Thymus (tissue), 11 donors: ENCODE measurements around the gene IQCE. TPM values are rescaled to one million over a fixed set of nuclear protein-coding genes. Genes with fewer than 3 reads are reported as not detected.
A peak's percentile ranks its signal among the peaks of the same experiment; 100 is the strongest.

Source experiments
- DNase-seq, 9 donors: peaks; one replicate each; pipeline ENCODE4 v3.0.0-alpha.2; 2013; ENCODE audit warnings: low spot score in 9 of 9, low read depth in 6 of 9, missing footprints in 1 of 9
- H3K27ac ChIP-seq, 2 donors: one replicate each; pipeline ENCODE4 v1.5.1; 2013; ENCODE audit warnings: control low read depth in 1 of 2, low read depth in 1 of 2, low read length in 1 of 2, mild to moderate bottlenecking in 1 of 2, moderate library complexity in 1 of 2
- H3K27me3 ChIP-seq, 2 donors: one replicate each; pipeline ENCODE4 v1.5.1; 2013; ENCODE audit warnings: low read length in 1 of 2; ENCODE audit not compliant: control insufficient read depth in 2 of 2, insufficient read depth in 1 of 2
- H3K36me3 ChIP-seq, 2 donors: one replicate each; pipeline ENCODE4 v1.5.1; 2013; ENCODE audit warnings: low read length in 1 of 2, mild to moderate bottlenecking in 1 of 2, moderate library complexity in 1 of 2; ENCODE audit not compliant: control insufficient read depth in 2 of 2, insufficient read depth in 2 of 2
- H3K4me1 ChIP-seq, 2 donors: one replicate each; pipeline ENCODE4 v1.5.1; 2013; ENCODE audit warnings: low read length in 2 of 2; ENCODE audit not compliant: control insufficient read depth in 2 of 2, insufficient read depth in 2 of 2
- H3K4me3 ChIP-seq, 2 donors: one replicate each; pipeline ENCODE4 v1.5.1; 2013; ENCODE audit warnings: low read length in 2 of 2, control low read depth in 1 of 2, mild to moderate bottlenecking in 1 of 2
- H3K9me3 ChIP-seq, 2 donors: one replicate each; pipeline ENCODE4 v1.5.1; 2013; ENCODE audit warnings: low read length in 1 of 2, mild to moderate bottlenecking in 1 of 2; ENCODE audit not compliant: control insufficient read depth in 2 of 2, insufficient read depth in 1 of 2
- WGBS: extraction: QIAGEN DNeasy Blood & Tissue Kit; methylation state at CpG from one replicate; pipeline ENCODE4 v1.1.7; 2013; 5-methylcytosine and 5-hydroxymethylcytosine counted together
- polyA plus RNA-seq: library from polyadenylated mRNA; stranded (reverse); fragments of 200-250 nt; gene quantifications from one replicate; pipeline ENCODE4 v1.2.3, GENCODE V29; 2013
- total RNA-seq: library from RNA; stranded (reverse); fragments of 120-200 nt; gene quantifications from one replicate; pipeline ENCODE4 v1.2.4, GENCODE V29; 2013
- donor health status: healthy.

IQCE gene
- total and polyA plus RNA-seq, 2 donors: 3.8 to 4.2 TPM

GRCh38 chr7:2513702-2514101 is 45.1 kb upstream of the IQCE start:
- WGBS: 95% methylated on average over 7 of the region's 7 CpGs
- Histone ChIP-seq H3K36me3 (no peaks in the 10 kb centered on the region), H3K4me1 (peaks cover 38 to 57% of the 10 kb centered on the region in 2 donors), H3K27ac (no peak overlapping the region), H3K27me3 (peaks cover 14 to 31% of the 10 kb centered on the region in 2 donors), H3K4me3 (no peak overlapping the region), H3K9me3 (peaks cover 0 to 2% of the 10 kb centered on the region in 2 donors)
- DNase-seq: no peak

- Histone ChIP-seq H3K36me3 (no peaks in the 10 kb centered on the region), H3K9me3 (peaks cover 0 to 2% of the 10 kb centered on the region in 2 donors), H3K27ac (no peak overlapping the region), H3K4me1 (peaks cover 37 to 52% of the 10 kb centered on the region in 2 donors), H3K4me3 (no peak overlapping the region), H3K27me3 (peaks cover 22 to 36% of the 10 kb centered on the region in 2 donors)
- no peak for DNase-seq
- 97% methylated on average over 9 of the region's 9 CpGs for WGBS
Observed at GRCh38 chr7:2514473-2515423, 44.0 kb upstream of the IQCE start.

GRCh38 chr7:2515424-2516193 is 43.2 kb upstream of the IQCE start:
- no peaks in the 10 kb centered on the region for H3K36me3 ChIP-seq
- H3K9me3 ChIP-seq: peaks cover 0 to 2% of the 10 kb centered on the region in 2 donors
- peaks cover 32 to 50% of the 10 kb centered on the region in 2 donors for H3K4me1 ChIP-seq
- H3K27me3 ChIP-seq: peaks cover 31 to 43% of the 10 kb centered on the region in 2 donors
- H3K4me3 ChIP-seq: no peak overlapping the region
- no peak for DNase-seq
- H3K27ac ChIP-seq: no peak overlapping the region
- WGBS: 94% methylated on average over 15 of the region's 15 CpGs

GRCh38 chr7:2516194-2516555 is 42.6 kb upstream of the IQCE start:
- DNase-seq: no peak
- Histone ChIP-seq H3K9me3 (peaks cover 0 to under 1% of the 10 kb centered on the region in 2 donors), H3K4me1 (peaks cover 26 to 48% of the 10 kb centered on the region in 2 donors), H3K27me3 (peaks cover 36 to 49% of the 10 kb centered on the region in 2 donors), H3K4me3 (no peak overlapping the region), H3K36me3 (no peaks in the 10 kb centered on the region), H3K27ac (no peak overlapping the region)
- 94% methylated on average over 8 of the region's 8 CpGs for whole genome bisulfite sequencing

- no peak for DNase-seq
- Histone ChIP-seq H3K36me3 (no peaks in the 10 kb centered on the region), H3K9me3 (no peaks in the 10 kb centered on the region), H3K27ac (no peak overlapping the region), H3K27me3 (peaks cover 45 to 57% of the 10 kb centered on the region in 2 donors), H3K4me1 (peaks cover 18 to 48% of the 10 kb centered on the region in 2 donors), H3K4me3 (no peak overlapping the region)
- 87% methylated on average over 8 of the region's 8 CpGs for WGBS
Observed at GRCh38 chr7:2517026-2517425, 41.8 kb upstream of the IQCE start.

- Histone ChIP-seq H3K36me3 (no peaks in the 10 kb centered on the region), H3K27me3 (peaks cover 53 to 66% of the 10 kb centered on the region in 2 donors), H3K9me3 (no peaks in the 10 kb centered on the region), H3K27ac (no peak overlapping the region), H3K4me1 (peaks cover 15 to 48% of the 10 kb centered on the region in 2 donors), H3K4me3 (no peak overlapping the region)
- no peak for DNase-seq
- WGBS: 93% methylated on average over 18 of the region's 18 CpGs
Observed at GRCh38 chr7:2517678-2518507, 40.9 kb upstream of the IQCE start.

GRCh38 chr7:2518737-2519118 is 40.1 kb upstream of the IQCE start:
- H3K27ac ChIP-seq: no peak overlapping the region
- H3K4me1 ChIP-seq: peaks cover 22 to 53% of the 10 kb centered on the region in 2 donors
- no peaks in the 10 kb centered on the region for H3K9me3 ChIP-seq
- no peak for DNase-seq
- H3K36me3 ChIP-seq: no peaks in the 10 kb centered on the region
- peaks cover 58 to 74% of the 10 kb centered on the region in 2 donors for H3K27me3 ChIP-seq
- 5% methylated on average over 41 of the region's 41 CpGs for WGBS
- H3K4me3 ChIP-seq: peak overlapping the region in 1 of 2 donors; percentile 53

- peak in 5 of 9 donors; percentile 50 to 85 (median 74) for DNase-seq
- H3K4me1 ChIP-seq: peaks cover 22 to 59% of the 10 kb centered on the region in 2 donors
- under 1% methylated on average over 95 of the region's 95 CpGs for WGBS
- no peaks in the 10 kb centered on the region for H3K36me3 ChIP-seq
- H3K4me3 ChIP-seq: peak within 1 kb of the TSS; percentile 43 to 53
- peaks cover 0 to 5% of the 10 kb centered on the region in 2 donors for H3K9me3 ChIP-seq
- no peak within 1 kb of the TSS for H3K27ac ChIP-seq
- H3K27me3 ChIP-seq: peaks cover 58 to 80% of the 10 kb centered on the region in 2 donors
Observed at GRCh38 chr7:2519119-2519930, 39.5 kb upstream of the IQCE start, which contains the start of gene LFNG. Gene LFNG (plus strand): TSS chr7:2519774. CDS start chr7:2519862, 88 bp downstream.
